Measurements from ENCODE around the gene TAB2. TPM values are rescaled to one million over a fixed set of nuclear protein-coding genes. Genes with fewer than 3 reads are reported as not detected.

Gene TAB2
- total and polyA plus RNA-seq, 2 experiments from 2014 or later = 14.2 to 51.9 TPM

DNA sequence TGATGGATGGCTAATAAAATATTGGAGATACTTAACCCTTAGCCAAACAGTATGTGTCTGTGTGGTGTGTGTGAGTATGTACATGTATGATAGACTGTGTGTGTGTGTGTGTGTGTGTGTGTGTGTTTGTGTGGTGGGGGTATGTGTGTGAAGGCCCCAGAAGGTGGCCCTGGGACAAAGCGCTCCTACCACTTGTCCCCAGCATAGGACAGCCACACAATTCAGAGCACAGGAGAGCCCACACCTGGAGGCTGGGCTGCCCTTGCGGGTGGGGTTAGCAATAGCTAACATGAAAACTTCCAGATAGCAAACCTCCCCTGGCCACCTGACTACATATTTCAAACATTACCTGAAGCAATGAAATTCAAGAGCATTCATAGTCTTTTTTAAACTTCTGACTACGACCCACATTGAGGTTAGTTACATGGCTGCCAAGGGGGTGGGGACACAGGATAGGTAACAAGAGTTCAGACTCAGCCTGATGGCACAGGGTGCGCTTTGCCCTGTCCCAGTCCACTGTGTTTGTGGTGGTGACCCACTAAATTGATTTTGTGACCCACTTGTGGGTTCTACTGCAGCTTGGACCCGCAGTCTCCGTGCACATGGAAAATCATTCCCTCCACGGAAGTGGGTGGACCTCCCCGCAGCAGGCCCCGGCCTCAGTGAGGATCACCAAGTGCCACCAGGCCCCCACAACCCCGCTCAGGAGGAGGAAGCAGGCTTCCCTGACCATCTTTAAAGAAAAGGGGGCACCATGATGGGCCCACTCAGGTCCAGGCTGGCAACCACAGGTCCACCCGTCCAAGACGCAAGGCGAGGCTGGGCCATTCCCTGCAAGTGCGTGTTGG lies 132.5 kb downstream of the TAB2 start:
- peak overlapping the region; percentile 88 for H2AFZ ChIP-seq
- no peaks in the 10 kb centered on the region for H3K79me2 ChIP-seq
- no peaks in the 10 kb centered on the region for H3K27me3 ChIP-seq
- peak overlapping the region; percentile 97 for H3K4me2 ChIP-seq
- H4K20me1 ChIP-seq (ENCODE audit: insufficient read depth, poor library complexity, severe bottlenecking) = no peaks in the 10 kb centered on the region
- H3K36me3 ChIP-seq (replicated peaks; ENCODE audit: insufficient read depth, low read depth) = no peaks in the 10 kb centered on the region
- TF ChIP-seq EZH2phosphoT487 (IDR thresholded peaks at IDR 0.05; ENCODE audit: low read depth, severe bottlenecking, unreplicated experiment) = no peak
- TF ChIP-seq, protein P1, sequence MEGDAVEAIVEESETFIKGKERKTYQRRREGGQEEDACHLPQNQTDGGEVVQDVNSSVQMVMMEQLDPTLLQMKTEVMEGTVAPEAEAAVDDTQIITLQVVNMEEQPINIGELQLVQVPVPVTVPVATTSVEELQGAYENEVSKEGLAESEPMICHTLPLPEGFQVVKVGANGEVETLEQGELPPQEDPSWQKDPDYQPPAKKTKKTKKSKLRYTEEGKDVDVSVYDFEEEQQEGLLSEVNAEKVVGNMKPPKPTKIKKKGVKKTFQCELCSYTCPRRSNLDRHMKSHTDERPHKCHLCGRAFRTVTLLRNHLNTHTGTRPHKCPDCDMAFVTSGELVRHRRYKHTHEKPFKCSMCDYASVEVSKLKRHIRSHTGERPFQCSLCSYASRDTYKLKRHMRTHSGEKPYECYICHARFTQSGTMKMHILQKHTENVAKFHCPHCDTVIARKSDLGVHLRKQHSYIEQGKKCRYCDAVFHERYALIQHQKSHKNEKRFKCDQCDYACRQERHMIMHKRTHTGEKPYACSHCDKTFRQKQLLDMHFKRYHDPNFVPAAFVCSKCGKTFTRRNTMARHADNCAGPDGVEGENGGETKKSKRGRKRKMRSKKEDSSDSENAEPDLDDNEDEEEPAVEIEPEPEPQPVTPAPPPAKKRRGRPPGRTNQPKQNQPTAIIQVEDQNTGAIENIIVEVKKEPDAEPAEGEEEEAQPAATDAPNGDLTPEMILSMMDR (IDR thresholded peaks at IDR 0.05; ENCODE audit: poor library complexity) = no peak
- no peak for TF ChIP-seq EZH2 (IDR thresholded peaks at IDR 0.05; ENCODE audit: borderline replicate concordance)
- H3K9me2 ChIP-seq (replicated peaks; ENCODE audit: insufficient read depth) = no peaks in the 10 kb centered on the region
- no peak for DNase-seq (ENCODE audit: low spot score)
- WGBS (ENCODE audit: low lambda C conversion rate, missing lambda C conversion rate) = 91% methylated on average over 14 of the region's 14 CpGs
- peaks cover 27% of the 10 kb centered on the region for H3K4me1 ChIP-seq (ENCODE audit: insufficient read depth)
- no peaks in the 10 kb centered on the region for H3K9me3 ChIP-seq (ENCODE audit: low read depth)
- no peak overlapping the region for H3K27ac ChIP-seq
- no peak overlapping the region for H3K4me3 ChIP-seq

DNA sequence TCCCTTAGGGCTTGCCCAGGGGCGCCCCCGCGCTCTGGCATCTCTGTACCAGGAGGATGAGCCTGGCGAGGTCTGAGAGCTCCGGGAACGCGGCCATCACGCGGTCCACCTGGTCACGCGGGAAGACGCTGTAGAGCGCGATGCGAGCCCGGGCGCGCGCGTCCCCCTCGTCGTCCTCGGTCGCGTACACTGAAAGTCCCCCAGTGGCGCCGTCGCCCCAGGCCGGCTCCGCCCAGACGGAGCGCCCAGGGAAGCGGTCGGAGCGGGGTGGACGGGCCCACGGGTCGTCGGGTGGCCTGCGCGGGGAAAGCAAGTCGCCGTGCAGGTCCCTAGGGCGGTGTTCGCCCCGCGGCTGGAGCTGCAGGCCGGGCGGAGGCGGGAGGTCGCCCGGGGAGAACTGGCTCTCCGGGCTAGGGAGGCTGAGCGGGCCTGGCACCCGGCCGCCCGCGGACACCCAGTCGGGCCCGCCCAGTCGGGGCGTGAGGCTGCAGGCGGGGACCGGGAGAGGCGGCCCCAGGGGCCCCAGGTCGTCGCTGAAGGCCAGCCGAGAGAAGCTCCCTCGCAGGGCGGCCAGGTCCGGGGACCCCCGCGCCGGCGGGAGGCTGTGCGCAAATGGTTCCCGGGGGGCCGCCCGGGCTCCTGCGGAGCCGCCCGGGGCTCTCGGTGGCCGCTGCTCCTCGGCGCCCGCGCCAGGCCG lies 133.3 kb downstream of the TAB2 start:
- no peak overlapping the region for H3K27ac ChIP-seq
- H3K79me2 ChIP-seq = no peaks in the 10 kb centered on the region
- no peak for TF ChIP-seq EZH2 (IDR thresholded peaks at IDR 0.05; ENCODE audit: borderline replicate concordance)
- TF ChIP-seq, protein P1 (IDR thresholded peaks at IDR 0.05; ENCODE audit: poor library complexity) = no peak
- TF ChIP-seq EZH2phosphoT487 (IDR thresholded peaks at IDR 0.05; ENCODE audit: low read depth, severe bottlenecking, unreplicated experiment) = no peak
- H3K4me3 ChIP-seq = peak overlapping the region; percentile 42
- peak; percentile 48 for DNase-seq (ENCODE audit: low spot score)
- no peaks in the 10 kb centered on the region for H3K9me2 ChIP-seq (replicated peaks; ENCODE audit: insufficient read depth)
- H4K20me1 ChIP-seq (ENCODE audit: insufficient read depth, poor library complexity, severe bottlenecking) = no peaks in the 10 kb centered on the region
- peaks cover 27% of the 10 kb centered on the region for H3K4me1 ChIP-seq (ENCODE audit: insufficient read depth)
- H3K9me3 ChIP-seq (ENCODE audit: low read depth) = no peaks in the 10 kb centered on the region
- H2AFZ ChIP-seq = peak overlapping the region; percentile 88
- WGBS (ENCODE audit: low lambda C conversion rate, missing lambda C conversion rate) = 10% methylated on average over 65 of the region's 89 CpGs
- no peaks in the 10 kb centered on the region for H3K36me3 ChIP-seq (replicated peaks; ENCODE audit: insufficient read depth, low read depth)
- H3K27me3 ChIP-seq = no peaks in the 10 kb centered on the region
- peak overlapping the region; percentile 97 for H3K4me2 ChIP-seq

DNA sequence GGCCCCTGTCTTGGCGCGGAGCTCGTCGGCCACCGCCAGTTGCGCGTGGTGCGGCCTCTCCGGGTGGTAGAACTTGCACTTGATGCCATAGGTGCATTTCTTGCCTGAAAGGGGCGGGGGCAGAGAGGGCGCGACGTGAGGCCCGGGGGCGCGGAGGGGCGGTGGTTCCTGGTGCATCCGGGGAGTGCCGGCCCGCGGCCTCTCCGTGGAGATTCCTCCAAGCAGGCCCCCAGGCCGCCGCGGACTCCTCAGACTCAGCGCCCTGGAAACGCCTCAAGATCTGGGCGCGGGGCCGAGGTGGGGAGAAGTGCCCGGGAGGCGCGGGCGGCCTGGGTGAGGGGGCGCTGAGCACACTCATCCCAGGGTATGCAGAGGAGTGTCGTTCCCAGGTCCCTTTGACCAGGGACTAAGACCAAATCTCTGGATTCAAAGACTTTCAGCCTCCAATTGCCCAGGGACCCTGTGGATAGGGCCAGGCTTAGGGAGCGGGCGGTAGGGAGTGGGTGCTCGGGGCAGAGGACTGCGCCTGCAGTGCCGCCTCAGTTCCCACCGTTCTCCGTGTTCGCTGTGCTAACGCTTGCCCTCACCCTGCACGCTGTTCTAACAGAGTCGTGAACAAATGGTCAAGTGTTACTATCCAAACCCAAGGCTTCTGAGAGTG lies 134.0 kb downstream of the TAB2 start:
- WGBS (ENCODE audit: low lambda C conversion rate, missing lambda C conversion rate) = 23% methylated on average over 47 of the region's 47 CpGs
- Histone ChIP-seq H3K27ac (no peak overlapping the region), H3K79me2 (no peaks in the 10 kb centered on the region), H4K20me1 (ENCODE audit: insufficient read depth, poor library complexity, severe bottlenecking) (no peaks in the 10 kb centered on the region), H3K4me1 (ENCODE audit: insufficient read depth) (peaks cover 27% of the 10 kb centered on the region), H3K4me2 (peak overlapping the region; percentile 97), H3K27me3 (no peaks in the 10 kb centered on the region), H3K36me3 (replicated peaks; ENCODE audit: insufficient read depth, low read depth) (no peaks in the 10 kb centered on the region), H3K9me2 (replicated peaks; ENCODE audit: insufficient read depth) (no peaks in the 10 kb centered on the region), H3K9me3 (ENCODE audit: low read depth) (no peaks in the 10 kb centered on the region), H2AFZ (peak overlapping the region; percentile 88), H3K4me3 (peak overlapping the region; percentile 42)
- TF ChIP-seq, protein P1 (IDR thresholded peaks at IDR 0.05; ENCODE audit: poor library complexity) = no peak
- TF ChIP-seq EZH2phosphoT487 (IDR thresholded peaks at IDR 0.05; ENCODE audit: low read depth, severe bottlenecking, unreplicated experiment) = no peak
- TF ChIP-seq EZH2 (IDR thresholded peaks at IDR 0.05; ENCODE audit: borderline replicate concordance) = no peak
- peak; percentile 65 for DNase-seq (ENCODE audit: low spot score)
